DND-41 (cell line): ENCODE results near the gene APOF.

Source experiments
- ATAC-seq: fragments of 200-7000 bp; cut with Tn5 transposase; 3 replicates; pipeline ENCODE4 v1.9.1; 2021; ENCODE audit warnings: low read depth; ENCODE audit not compliant: insufficient read depth
- DNase-seq: peaks from one replicate; pipeline ENCODE4 v3.0.0-alpha.2; 2020
- H2AFZ ChIP-seq: 2 replicates; pipeline ENCODE4 v1.6.0; 2012; ENCODE audit warnings: low read depth, low read length
- H3K27ac ChIP-seq: 2 replicates; pipeline ENCODE4 v1.5.1; 2012; ENCODE audit warnings: low read length, inconsistent platforms
- H3K27me3 ChIP-seq: fragments of 200-600 bp; sonication (generic); 2 replicates; pipeline ENCODE4 v1.6.0; 2012; ENCODE audit warnings: low read length, mild to moderate bottlenecking, inconsistent platforms; ENCODE audit not compliant: insufficient read depth, poor library complexity
- H3K36me3 ChIP-seq: 2 replicates; pipeline ENCODE4 v1.5.1; 2012; ENCODE audit warnings: low read length, inconsistent platforms; ENCODE audit not compliant: insufficient read depth
- H3K4me1 ChIP-seq: 2 replicates; pipeline ENCODE4 v1.5.1; 2012; ENCODE audit warnings: mild to moderate bottlenecking, low read length; ENCODE audit not compliant: insufficient read depth
- H3K4me2 ChIP-seq: 2 replicates; pipeline ENCODE4 v1.6.0; 2012; ENCODE audit warnings: mild to moderate bottlenecking, moderate library complexity, low read length, inconsistent platforms; ENCODE audit not compliant: insufficient read depth
- H3K4me3 ChIP-seq, 2 experiments: fragments of 200-600 bp in 1 of 2; shearing (Covaris generic) in 1 of 2; 2 replicates each; pipeline ENCODE4 v1.5.1; 2012 to 2016; ENCODE audit warnings: inconsistent platforms in 2 of 2, low read length in 2 of 2, mild to moderate bottlenecking in 2 of 2, low read depth in 1 of 2, moderate library complexity in 1 of 2
- H3K79me2 ChIP-seq: 2 replicates; pipeline ENCODE4 v1.6.0; 2012; ENCODE audit warnings: low read length, inconsistent platforms; ENCODE audit not compliant: insufficient read depth
- H3K9ac ChIP-seq: 2 replicates; pipeline ENCODE4 v1.6.0; 2012; ENCODE audit warnings: low read depth, mild to moderate bottlenecking, inconsistent platforms, low read length, moderate library complexity
- H3K9me3 ChIP-seq: 2 replicates; pipeline ENCODE4 v1.5.1; 2012; ENCODE audit warnings: low read length, moderate library complexity, mild to moderate bottlenecking, inconsistent platforms; ENCODE audit not compliant: insufficient read depth, severe bottlenecking
- H4K20me1 ChIP-seq: 2 replicates; pipeline ENCODE4 v1.6.0; 2012; ENCODE audit warnings: low read length; ENCODE audit not compliant: insufficient read depth
- CTCF ChIP-seq: IDR thresholded peaks from 2 replicates; pipeline ENCODE4 v1.5.1; 2012; ENCODE audit warnings: borderline replicate concordance, low read length, moderate library complexity, mild to moderate bottlenecking; ENCODE audit not compliant: poor library complexity, severe bottlenecking; ENCODE audit errors: extremely low read depth
- EZH2 ChIP-seq: IDR thresholded peaks from 3 replicates; pipeline ENCODE4 v1.6.1; 2012; ENCODE audit warnings: borderline replicate concordance, low read depth, mild to moderate bottlenecking, moderate library complexity, low read length, inconsistent platforms; ENCODE audit not compliant: severe bottlenecking

The APOF gene

DNA sequence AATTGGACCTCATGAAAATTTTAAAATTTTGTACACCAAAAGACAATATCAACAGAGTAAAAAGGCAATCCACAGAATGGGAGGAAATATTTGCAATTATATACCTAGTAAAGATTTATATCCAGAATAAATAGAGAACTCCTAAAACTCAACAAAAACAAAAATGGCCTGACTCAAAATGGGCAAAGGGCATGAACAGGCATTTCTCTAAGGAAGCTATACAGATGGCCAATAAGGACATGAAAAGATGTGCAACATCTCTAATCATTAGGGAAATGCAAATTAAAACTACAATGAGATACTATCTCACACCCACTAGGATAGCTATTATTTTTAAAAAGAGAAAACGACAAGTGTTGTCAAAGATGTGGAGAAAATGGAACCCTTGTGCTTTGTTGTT lies 10.9 kb upstream of the APOF start:
- Histone ChIP-seq H4K20me1 (no peaks in the 10 kb centered on the region), H2AFZ (no peak overlapping the region), H3K4me2 (no peak overlapping the region), H3K27ac (no peak overlapping the region), H3K9ac (no peak overlapping the region), H3K4me3 (no peak overlapping the region), H3K36me3 (no peaks in the 10 kb centered on the region), H3K79me2 (no peaks in the 10 kb centered on the region), H3K9me3 (no peaks in the 10 kb centered on the region), H3K27me3 (no peaks in the 10 kb centered on the region), H3K4me1 (no peaks in the 10 kb centered on the region)
- ATAC-seq (no peak), DNase-seq (no peak)
- TF ChIP-seq CTCF (no peak), EZH2 (no peak)

DNA sequence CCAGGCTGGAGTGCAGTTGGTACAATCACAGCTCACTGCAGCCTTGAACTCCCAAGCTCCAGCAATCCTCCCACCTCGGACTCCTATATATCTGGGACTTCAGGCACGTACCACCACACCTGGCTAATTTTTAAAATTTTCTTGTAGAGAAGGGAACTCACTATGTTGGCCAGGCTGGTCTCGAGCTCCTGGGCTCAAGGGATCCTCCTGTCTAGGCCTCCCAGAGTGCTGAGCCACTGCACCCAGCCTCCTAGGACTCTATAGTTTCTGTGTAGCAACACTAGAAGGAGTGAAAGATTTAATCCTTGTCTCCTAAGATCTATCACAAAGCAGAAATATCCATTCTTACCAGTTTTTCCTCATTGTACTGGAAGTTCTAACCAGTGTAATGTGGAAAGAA lies 4.3 kb upstream of the APOF start:
- H3K4me1 ChIP-seq: no peaks in the 10 kb centered on the region
- DNase-seq: no peak
- H2AFZ ChIP-seq: no peak overlapping the region
- TF ChIP-seq CTCF (no peak), EZH2 (no peak)
- H3K27ac ChIP-seq: no peak overlapping the region
- no peaks in the 10 kb centered on the region for H3K27me3 ChIP-seq
- no peak overlapping the region for H3K4me3 ChIP-seq
- no peaks in the 10 kb centered on the region for H3K9me3 ChIP-seq
- H3K9ac ChIP-seq: no peak overlapping the region
- H3K4me2 ChIP-seq: no peak overlapping the region
- ATAC-seq: no peak
- no peaks in the 10 kb centered on the region for H3K79me2 ChIP-seq
- H3K36me3 ChIP-seq: no peaks in the 10 kb centered on the region
- H4K20me1 ChIP-seq: no peaks in the 10 kb centered on the region

DNA sequence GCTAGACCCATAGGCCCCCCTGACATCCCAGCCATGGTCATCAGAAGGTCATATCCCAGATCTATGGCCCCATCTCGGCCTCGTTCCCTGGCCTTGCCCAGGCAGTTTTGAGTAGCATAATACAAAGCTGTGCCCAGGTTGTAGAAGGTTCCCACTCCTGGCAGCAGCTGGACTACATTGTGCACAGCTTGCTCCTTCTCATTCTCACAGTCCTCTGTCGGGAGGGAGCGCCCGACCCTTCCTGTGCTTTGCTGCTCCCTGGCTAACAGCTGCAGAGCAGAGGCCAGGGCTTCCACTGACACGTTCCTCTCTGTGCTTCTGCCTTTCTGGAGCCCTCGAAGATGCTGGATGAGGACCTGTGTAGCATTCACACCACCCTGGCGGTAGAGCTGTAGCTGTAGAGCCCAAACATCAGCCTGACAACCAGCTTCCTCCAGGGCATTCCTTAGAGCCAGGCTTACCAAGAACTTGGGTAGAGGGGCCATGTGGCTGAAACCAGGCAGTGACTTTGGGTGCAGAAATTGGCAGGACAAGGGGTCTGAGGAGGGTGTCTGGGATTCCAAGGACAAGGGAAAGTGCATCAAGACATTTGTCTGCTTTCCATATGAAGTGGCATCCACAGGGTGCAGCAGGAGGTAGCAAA lies 1.0 kb downstream of the APOF start:
- H4K20me1 ChIP-seq: no peaks in the 10 kb centered on the region
- no peak overlapping the region for H3K27ac ChIP-seq
- peaks cover 27% of the 10 kb centered on the region for H3K4me1 ChIP-seq
- no peak overlapping the region for H3K9ac ChIP-seq
- TF ChIP-seq CTCF: no peak
- TF ChIP-seq EZH2: no peak
- no peak for DNase-seq
- no peak overlapping the region for H3K4me3 ChIP-seq
- peaks cover 21% of the 10 kb centered on the region for H3K79me2 ChIP-seq
- H3K36me3 ChIP-seq: no peaks in the 10 kb centered on the region
- H2AFZ ChIP-seq: peak overlapping the region; percentile 29; the same call in 1 of the 2 replicates
- no peak for ATAC-seq
- H3K4me2 ChIP-seq: peak overlapping the region; percentile 72
- no peaks in the 10 kb centered on the region for H3K27me3 ChIP-seq
- H3K9me3 ChIP-seq: no peaks in the 10 kb centered on the region
